Measurements from ENCODE around the gene ARHGAP11A.
A peak's percentile ranks its signal among the peaks of the same experiment; 100 is the strongest.
"Not testable (repeated sequence)": the region's sequence is repeated elsewhere in the genome, so short reads cannot be mapped to it uniquely, and the experiment has no call there.

The ARHGAP11A gene

GRCh38 chr15:32615051-32615870, at the start of gene ARHGAP11A:
ARHGAP11A (plus strand) TSS chr15:32615504; CDS start chr15:32616212, 708 bp downstream.
- DNase-seq, result not testable (repeated sequence)

- not testable (repeated sequence) for DNase-seq
These were observed 46.3 kb upstream of the ARHGAP11A start for GRCh38 chr15:32568988-32569387.

- DNase-seq, result not testable (repeated sequence)
These were observed 36.8 kb upstream of the ARHGAP11A start for GRCh38 chr15:32578482-32578881.

GRCh38 chr15:32585844-32586243, 29.5 kb upstream of the ARHGAP11A start:
- not testable (repeated sequence) for DNase-seq

GRCh38 chr15:32593151-32593550, 22.2 kb upstream of the ARHGAP11A start, which contains the start of gene GOLGA8N:
GOLGA8N (plus strand) TSS chr15:32593456.
- not testable (repeated sequence) for DNase-seq

GRCh38 chr15:32609518-32609917, 5.8 kb upstream of the ARHGAP11A start:
- DNase-seq, result not testable (repeated sequence)

GRCh38 chr15:32610719-32611118, 4.6 kb upstream of the ARHGAP11A start:
- DNase-seq, result not testable (repeated sequence)

- DNase-seq, result not testable (repeated sequence)
These were observed 623 bp upstream of the ARHGAP11A start for GRCh38 chr15:32614712-32615050.

- not testable (repeated sequence) for DNase-seq
These were observed 645 bp downstream of the ARHGAP11A start for GRCh38 chr15:32615871-32616426.

GRCh38 chr15:32636410-32636809, 21.1 kb downstream of the ARHGAP11A start:
- no peak for DNase-seq

- no peak for DNase-seq
These were observed 21.7 kb downstream of the ARHGAP11A start for GRCh38 chr15:32636908-32637567.

- no peak for DNase-seq
These were observed 22.4 kb downstream of the ARHGAP11A start for GRCh38 chr15:32637704-32638103.

GRCh38 chr15:32641517-32642059, 26.3 kb downstream of the ARHGAP11A start, which contains the start of gene SCG5:
SCG5 (plus strand) TSS chr15:32641710; CDS start chr15:32643593, 1,883 bp downstream.
- DNase-seq, result peak in 1 of 2 experiments; percentile 28

GRCh38 chr15:32642667-32643435, 27.5 kb downstream of the ARHGAP11A start:
- no peak for DNase-seq

GRCh38 chr15:32643907-32644445, 28.7 kb downstream of the ARHGAP11A start:
- DNase-seq, result no peak

GRCh38 chr15:32646291-32646690, 31.0 kb downstream of the ARHGAP11A start:
- DNase-seq, result peak; percentile 85 to 96

GRCh38 chr15:32649342-32649741, 34.0 kb downstream of the ARHGAP11A start:
- DNase-seq, result peak; percentile 32 to 43

GRCh38 chr15:32651229-32651837, 36.0 kb downstream of the ARHGAP11A start:
- DNase-seq, result peak; percentile 15 to 72

- DNase-seq, result no peak
These were observed 36.9 kb downstream of the ARHGAP11A start for GRCh38 chr15:32652178-32652577.

- no peak for DNase-seq
These were observed 40.8 kb downstream of the ARHGAP11A start for GRCh38 chr15:32656091-32656490.

- DNase-seq, result no peak
These were observed 41.2 kb downstream of the ARHGAP11A start for GRCh38 chr15:32656496-32656895.
